CD4-positive, alpha-beta T cell treated with Interleukin-6 for 4 hours (primary cell): Measurements from ENCODE around the gene LSM3.

Experiments used
- DNase-seq: peaks from one replicate; pipeline ENCODE4 v3.0.0-alpha.2; 2020; ENCODE audit warnings: mixed read lengths

LSM3 gene

GRCh38 chr3:14143271-14144225 is 35.1 kb upstream of the LSM3 start:
- DNase-seq, result no peak

GRCh38 chr3:14144423-14145075 is 34.1 kb upstream of the LSM3 start:
- peak; percentile 76 for DNase-seq

GRCh38 chr3:14145236-14145635 is 33.4 kb upstream of the LSM3 start:
- no peak for DNase-seq

GRCh38 chr3:14145670-14146380 is 32.8 kb upstream of the LSM3 start:
- no peak for DNase-seq

- no peak for DNase-seq
Observed at GRCh38 chr3:14146381-14147065, 32.1 kb upstream of the LSM3 start.

GRCh38 chr3:14147066-14147435 is 31.6 kb upstream of the LSM3 start:
- DNase-seq, result no peak

- DNase-seq, result no peak
Observed at GRCh38 chr3:14147617-14148016, 31.0 kb upstream of the LSM3 start.

- DNase-seq, result no peak
Observed at GRCh38 chr3:14148041-14148985, 30.3 kb upstream of the LSM3 start.

GRCh38 chr3:14150078-14150477 is 28.5 kb upstream of the LSM3 start:
- no peak for DNase-seq

- DNase-seq, result no peak
Observed at GRCh38 chr3:14150491-14151230, 28.0 kb upstream of the LSM3 start.

- no peak for DNase-seq
Observed at GRCh38 chr3:14151471-14152083, 27.0 kb upstream of the LSM3 start.

- peak; percentile 30 for DNase-seq
Observed at GRCh38 chr3:14152233-14152962, 26.2 kb upstream of the LSM3 start.

- DNase-seq, result no peak
Observed at GRCh38 chr3:14152963-14153355, 25.7 kb upstream of the LSM3 start.

- DNase-seq, result no peak
Observed at GRCh38 chr3:14153663-14154062, 25.0 kb upstream of the LSM3 start.

- DNase-seq, result no peak
Observed at GRCh38 chr3:14154276-14154675, 24.3 kb upstream of the LSM3 start.

GRCh38 chr3:14154895-14155440 is 23.6 kb upstream of the LSM3 start:
- no peak for DNase-seq

GRCh38 chr3:14156201-14156600 is 22.4 kb upstream of the LSM3 start:
- DNase-seq, result no peak

GRCh38 chr3:14156843-14157561 is 21.6 kb upstream of the LSM3 start:
- DNase-seq, result no peak

- DNase-seq, result no peak
Observed at GRCh38 chr3:14157951-14158350, 20.7 kb upstream of the LSM3 start.
